K562 (cell line): ENCODE data around the gene EPHB6. TPM values are rescaled to one million over a fixed set of nuclear protein-coding genes. Genes with fewer than 3 reads are reported as not detected.
A peak's percentile ranks its signal among the peaks of the same experiment; 100 is the strongest.

Experiments used
- ATAC-seq: fragments of 200-7000 bp; cut with Tn5 transposase; 3 replicates; pipeline ENCODE4 v1.9.1; 2020; ENCODE audit warnings: moderate library complexity
- BruUV-seq: library from RNA; stranded (reverse); fragments of 400-500 nt; replicated peaks from 2 replicates; lab custom pipeline; 2021; lab: Mats Ljungman, UMichigan
- CTCF ChIA-PET: fragments of 300-600 bp; formaldehyde crosslinking; extraction: SDS; loops from one replicate; lab custom pipeline; 2021; ENCODE audit warnings: low intra/inter-chr PET ratio; lab: Yijun Ruan, JAX
- POLR2A ChIA-PET: fragments of 300-600, 350-650 bp; sonication (Branson Sonifier 250); formaldehyde crosslinking; extraction: SDS; loops from one replicate; lab custom pipeline; 2021; ENCODE audit warnings: antibody characterized with exemption, inconsistent platforms; lab: Yijun Ruan, JAX
- DNase-seq, 4 experiments: peaks; one replicate each; pipeline versions ENCODE4 v3.0.0 to v3.0.0-alpha.2; 2011 to 2018; ENCODE audit warnings: low spot score in 3 of 4, mixed read lengths in 3 of 4; ENCODE audit errors: extremely low read depth in 1 of 4
- FAIRE-seq: peaks from 2 replicates; lab custom pipeline; 2011; peaks lifted over from hg19 to GRCh38; lab: Jason Lieb, UNC
- H2AFZ ChIP-seq: 2 replicates; pipeline ENCODE4 v1.6.0; 2011; ENCODE audit warnings: low read depth, low read length, control low read depth, inconsistent platforms
- H3K27ac ChIP-seq: fragments of 200-600 bp; 3 replicates; pipeline ENCODE4 v1.8.0; 2011; ENCODE audit warnings: low read depth, mild to moderate bottlenecking, control low read depth, inconsistent platforms, low read length, moderate library complexity, mixed read lengths; ENCODE audit errors: extremely low read depth
- H3K27me3 ChIP-seq, 2 experiments: fragments of 300-600 bp in 1 of 2; 2 replicates in 1 of 2; 3 replicates in 1 of 2; pipeline versions ENCODE4 v1.6.0 to v1.8.0; 2011; ENCODE audit warnings: inconsistent platforms in 2 of 2, low read length in 2 of 2, mild to moderate bottlenecking in 1 of 2, mixed read lengths in 1 of 2, moderate library complexity in 1 of 2; ENCODE audit not compliant: control insufficient read depth in 2 of 2, insufficient read depth in 2 of 2
- H3K36me3 ChIP-seq: fragments of 300-600 bp; 3 replicates; pipeline ENCODE4 v1.8.0; 2011; ENCODE audit warnings: mild to moderate bottlenecking, low read length, inconsistent platforms; ENCODE audit not compliant: control insufficient read depth, insufficient read depth
- H3K4me1 ChIP-seq, 2 experiments: fragments of 200-600 bp in 1 of 2; replicated peaks in 1 of 2; 2 replicates in 1 of 2; 3 replicates in 1 of 2; pipeline versions ENCODE4 v1.5.1 to v1.8.0; 2011; ENCODE audit warnings: inconsistent platforms in 2 of 2, low read length in 2 of 2, mild to moderate bottlenecking in 1 of 2, mixed read lengths in 1 of 2, moderate library complexity in 1 of 2; ENCODE audit not compliant: control insufficient read depth in 2 of 2, insufficient read depth in 2 of 2
- H3K4me2 ChIP-seq: 2 replicates; pipeline ENCODE4 v1.6.1; 2011; ENCODE audit warnings: low read length, control low read depth, inconsistent platforms, mixed read lengths; ENCODE audit not compliant: insufficient read depth
- H3K4me3 ChIP-seq: fragments of 200-600 bp; sonication (generic), shearing (Covaris generic); 2 replicates; pipeline ENCODE4 v1.5.1; 2016; ENCODE audit warnings: control low read depth, inconsistent platforms
- H3K79me2 ChIP-seq: fragments of 200-600 bp; 3 replicates; pipeline ENCODE4 v1.8.0; 2011; ENCODE audit warnings: low read length, inconsistent platforms; ENCODE audit not compliant: control insufficient read depth, insufficient read depth
- H3K9ac ChIP-seq, 2 experiments: 2 replicates each; pipeline versions ENCODE4 v1.6.0 to v1.6.1; 2011; ENCODE audit warnings: low read depth in 2 of 2, low read length in 2 of 2, control low read depth in 1 of 2, inconsistent platforms in 1 of 2, mild to moderate bottlenecking in 1 of 2, mixed read lengths in 1 of 2; ENCODE audit not compliant: insufficient read depth in 1 of 2
- H3K9me1 ChIP-seq: one replicate; pipeline ENCODE4 v1.6.0; 2011; ENCODE audit warnings: inconsistent platforms, mild to moderate bottlenecking, low read length, moderate library complexity; ENCODE audit not compliant: control insufficient read depth, insufficient read depth
- H3K9me3 ChIP-seq: replicated peaks from 2 replicates; pipeline ENCODE4 v1.5.1; 2011; ENCODE audit warnings: low read depth, low read length, inconsistent platforms; ENCODE audit not compliant: control insufficient read depth, insufficient read depth
- H4K20me1 ChIP-seq: replicated peaks from 2 replicates; pipeline ENCODE4 v1.6.1; 2011; ENCODE audit warnings: low read length, inconsistent platforms, mixed read lengths; ENCODE audit not compliant: control insufficient read depth, insufficient read depth
- CEBPB ChIP-seq: fragments of 450-650 bp; IDR thresholded peaks from 2 replicates; pipeline ENCODE4 v1.6.1; 2016; ENCODE audit warnings: missing genetic modification characterization, missing compliant biosample characterization
- CEBPG ChIP-seq, 3 experiments: fragments of 200-800 bp in 1 of 3; sonication (Bioruptor generic) in 1 of 3; sonication (generic) in 1 of 3; formaldehyde crosslinking in 1 of 3; IDR thresholded peaks in 2 of 3; conservative IDR thresholded peaks in 1 of 3; 2 replicates each; pipeline versions ENCODE4 v1.6.1 to v1.8.0; 2016 to 2022; ENCODE audit warnings: missing compliant biosample characterization in 2 of 3, missing genetic modification characterization in 2 of 3, mild to moderate bottlenecking in 1 of 3, missing genetic modification reagents in 1 of 3
- ELF2 ChIP-seq: fragments of 250-450 bp; sonication (Bioruptor Pico); IDR thresholded peaks from 2 replicates; pipeline ENCODE4 v1.5.0; 2021; ENCODE audit warnings: mild to moderate bottlenecking
- EWSR1 ChIP-seq: fragments of 450-650 bp; IDR thresholded peaks from 2 replicates; pipeline ENCODE4 v1.6.1; 2018; ENCODE audit warnings: borderline replicate concordance, mild to moderate bottlenecking, low read depth, moderate library complexity; ENCODE audit not compliant: partially characterized antibody
- SREBF1 ChIP-seq: fragments of 150-350 bp; IDR thresholded peaks from 2 replicates; pipeline ENCODE4 v1.6.1; 2014; ENCODE audit warnings: antibody characterized with exemption, low read depth, low read length, borderline replicate concordance
- ZBTB43 ChIP-seq: sonication (generic); formaldehyde crosslinking; IDR thresholded peaks from 2 replicates; pipeline ENCODE4 v1.8.0; 2023; ENCODE audit warnings: mild to moderate bottlenecking, missing genetic modification reagents
- ZNF589 ChIP-seq: fragments of 200-800 bp; sonication (Bioruptor generic); IDR thresholded peaks from 2 replicates; pipeline ENCODE4 v1.6.1; 2016; ENCODE audit warnings: low read depth, missing genetic modification characterization, missing compliant biosample characterization
- WGBS: fragments of 100-300 bp; shearing (Covaris generic); methylation state at CpG from one replicate; pipeline ENCODE4 v1.1.6; 2016; ENCODE audit warnings: low coverage, mixed read lengths; ENCODE audit not compliant: insufficient coverage; ENCODE audit errors: missing lambda C conversion rate; 5-methylcytosine and 5-hydroxymethylcytosine counted together
- in situ Hi-C: fragments of 300-500 bp; cut with MboI; formaldehyde crosslinking; loops from 4 replicates; pipeline ENCODE4 v1.15.0; 2018; ENCODE audit warnings: inconsistent platforms, mixed read lengths
- intact Hi-C: fragments of 100-400 bp; cut with micrococcal nuclease; formaldehyde crosslinking; loops from 2 replicates; pipeline ENCODE4 v1.14.2; 2022
- polyA plus RNA-seq, 8 experiments: library from polyadenylated mRNA; depleted of rRNA in 4 of 8; stranded (reverse) in 5 of 8; unstranded in 3 of 8; fragments of >200 nt; fragmentation: Nextera tagmentation in 2 of 8; fragmentation: Illumina TruSeq in 1 of 8; extraction: Ambion mirVana in 2 of 8; extraction: Trizol in 1 of 8; gene quantifications; 2 replicates each; pipeline versions ENCODE4 v1.2.1 to v1.2.3, GENCODE V29; 2011 to 2014; ENCODE audit warnings: inconsistent platforms in 1 of 8, missing spikeins in 1 of 8
- total RNA-seq, 7 experiments: library from RNA; depleted of rRNA in 6 of 7; stranded (reverse); fragments of >200 nt in 6 of 7; fragmentation: Illumina TruSeq in 2 of 7; extraction: Trizol in 2 of 7; gene quantifications; 2 replicates each; pipeline versions ENCODE4 v1.2.1 to v1.2.3, GENCODE V29; 2011 to 2021; ENCODE audit warnings: low replicate concordance in 1 of 7

Gene EPHB6
- total and polyA plus RNA-seq, 9 of the 15 experiments (the other 6 are each of a cell fraction or from before 2014, with no cell fraction given): 1.4 to 123 (median 7.6) TPM

- H3K4me2 ChIP-seq: no peak overlapping the region
Measured at GRCh38 chr7:142805350-142806021, 49.4 kb upstream of the EPHB6 start.

More at GRCh38 chr7:142805350-142806021, 49.4 kb upstream of the EPHB6 start:
- H3K9me1 ChIP-seq: no peaks in the 10 kb centered on the region
- no peaks in the 10 kb centered on the region for H3K9me3 ChIP-seq
- no peak overlapping the region for H3K9ac ChIP-seq
- no peak overlapping the region for H2AFZ ChIP-seq
- no peaks in the 10 kb centered on the region; a peak in 1 of 5 replicates for H3K27me3 ChIP-seq
- no peak overlapping the region; the same call in 2 of the 3 replicates for H3K27ac ChIP-seq
- H4K20me1 ChIP-seq: no peaks in the 10 kb centered on the region
- CTCF ChIA-PET: no interaction called here
- H3K4me3 ChIP-seq: no peak overlapping the region
- no peak for ATAC-seq
- 13% methylated on average over 3 of the region's 3 CpGs for WGBS
- BruUV-seq: no TSS peak
- no peaks in the 10 kb centered on the region for H3K36me3 ChIP-seq
- TF ChIP-seq EWSR1 (no peak), ZBTB43 (0 out of 2 replicates have a peak, but pooled peaks have one; percentile 43), CEBPB (tag) (peak; percentile 53), ZNF589 (CRISPR knock-in tag) (0 out of 2 replicates have a peak, but pooled peaks have one; percentile 8), CEBPG (CRISPR knock-in tag; IDR thresholded peaks at IDR 0.05) (no peak), CEBPG (tag; conservative IDR thresholded peaks at IDR 0.05 in 1 of 2, IDR thresholded peaks at IDR 0.05 in 1 of 2) (peak; percentile 57 to 67), SREBF1 (no peak), ELF2 (CRISPR knock-in tag) (no peak)
- TF ChIP-seq, all 486 proteins: peak for 4
- POLR2A ChIA-PET: no interaction called here
- in situ Hi-C loops (no loop called here), intact Hi-C loops (no loop called here)
- Histone ChIP-seq H3K4me1 (peaks cover 0 to 54% of the 10 kb centered on the region in 2 experiments; a peak in 3 of 5 replicates), H3K79me2 (no peaks in the 10 kb centered on the region; the same call in 2 of the 3 replicates)
- DNase-seq: no peak
- no peak for FAIRE-seq
